Measurements from ENCODE around the gene PRKCD.

DNA sequence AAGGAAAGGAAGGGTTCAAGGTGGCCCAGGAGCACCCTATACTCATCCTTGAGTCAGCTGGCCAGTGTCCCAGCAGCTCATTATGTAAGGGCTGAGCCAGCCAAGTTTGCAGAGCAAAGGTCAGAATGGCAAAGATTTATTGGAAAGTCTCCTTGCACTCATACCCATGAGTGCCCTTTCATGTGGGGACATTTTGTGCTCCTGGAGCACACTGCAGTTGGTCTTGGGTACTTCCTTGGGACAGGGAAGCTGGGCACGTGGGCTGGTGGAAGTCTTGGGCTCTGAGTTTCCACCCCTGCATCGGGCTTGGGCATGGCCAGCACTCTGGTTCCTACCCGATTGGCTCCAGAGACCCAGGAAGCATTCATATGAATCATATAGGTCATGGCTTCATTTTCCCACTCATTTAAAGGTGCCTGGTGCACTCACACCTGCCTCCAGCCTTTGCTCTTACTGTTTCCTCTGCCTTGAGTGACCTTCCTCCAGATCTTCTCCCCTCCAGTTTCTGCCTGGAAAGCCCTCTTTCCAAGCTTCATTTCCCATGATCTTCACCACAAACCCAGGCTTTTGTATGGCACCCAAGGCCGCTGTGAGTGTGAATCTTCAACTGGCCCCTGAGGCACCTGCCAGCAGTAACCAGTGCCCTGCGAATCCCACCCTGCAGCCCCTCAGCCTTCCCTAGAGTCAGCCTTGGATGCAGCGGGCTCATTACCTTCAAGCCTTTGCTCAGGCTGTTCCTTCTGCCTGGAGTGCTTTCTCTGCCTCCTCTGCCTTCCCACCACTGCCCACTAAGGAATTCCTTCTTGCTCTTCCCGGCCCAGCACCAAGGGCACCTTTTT lies 10.5 kb upstream of the PRKCD start:
- TF ChIP-seq, protein P1, sequence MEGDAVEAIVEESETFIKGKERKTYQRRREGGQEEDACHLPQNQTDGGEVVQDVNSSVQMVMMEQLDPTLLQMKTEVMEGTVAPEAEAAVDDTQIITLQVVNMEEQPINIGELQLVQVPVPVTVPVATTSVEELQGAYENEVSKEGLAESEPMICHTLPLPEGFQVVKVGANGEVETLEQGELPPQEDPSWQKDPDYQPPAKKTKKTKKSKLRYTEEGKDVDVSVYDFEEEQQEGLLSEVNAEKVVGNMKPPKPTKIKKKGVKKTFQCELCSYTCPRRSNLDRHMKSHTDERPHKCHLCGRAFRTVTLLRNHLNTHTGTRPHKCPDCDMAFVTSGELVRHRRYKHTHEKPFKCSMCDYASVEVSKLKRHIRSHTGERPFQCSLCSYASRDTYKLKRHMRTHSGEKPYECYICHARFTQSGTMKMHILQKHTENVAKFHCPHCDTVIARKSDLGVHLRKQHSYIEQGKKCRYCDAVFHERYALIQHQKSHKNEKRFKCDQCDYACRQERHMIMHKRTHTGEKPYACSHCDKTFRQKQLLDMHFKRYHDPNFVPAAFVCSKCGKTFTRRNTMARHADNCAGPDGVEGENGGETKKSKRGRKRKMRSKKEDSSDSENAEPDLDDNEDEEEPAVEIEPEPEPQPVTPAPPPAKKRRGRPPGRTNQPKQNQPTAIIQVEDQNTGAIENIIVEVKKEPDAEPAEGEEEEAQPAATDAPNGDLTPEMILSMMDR (IDR thresholded peaks at IDR 0.05), result no peak
- TF ChIP-seq POLR2A (IDR thresholded peaks at IDR 0.05), result no peak

All from lower leg skin (tissue), 3 donors.